GM12878 (cell line): ENCODE data around the gene SLC12A1.

Source experiments
- HCFC1 ChIP-seq: fragments of 150-350 bp; IDR thresholded peaks from 2 replicates; pipeline ENCODE4 v1.6.1; 2014; ENCODE audit warnings: low read length
- KAT2A ChIP-seq: conservative IDR thresholded peaks from 2 replicates; pipeline ENCODE4 v1.6.1; 2011; ENCODE audit warnings: low read depth, low read length; ENCODE audit not compliant: control insufficient read depth

DNA sequence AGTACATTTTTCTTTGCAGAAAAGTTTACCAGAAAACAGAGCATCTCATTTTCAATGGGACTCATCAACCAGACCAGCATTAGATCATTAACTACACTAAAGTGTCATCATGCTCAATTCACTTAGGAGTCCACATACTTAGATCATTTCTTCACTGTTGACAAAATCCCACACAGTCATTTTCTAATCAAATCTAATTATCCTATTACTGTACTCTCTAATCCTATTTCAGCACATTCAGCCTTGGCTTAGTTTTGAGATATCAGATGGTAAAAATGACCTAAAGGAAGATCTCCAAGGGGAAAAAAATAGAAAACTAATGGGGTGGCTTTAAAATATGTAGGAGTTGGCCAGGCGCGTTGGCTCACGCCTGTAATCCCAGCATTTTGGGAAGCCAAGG lies 19.8 kb upstream of the SLC12A1 start:
- no peak for TF ChIP-seq KAT2A
- TF ChIP-seq HCFC1: no peak
